ENCODE measurements around the gene PROM2.
A peak's percentile ranks its signal among the peaks of the same experiment; 100 is the strongest.
"Not testable (repeated sequence)": the region's sequence is repeated elsewhere in the genome, so short reads cannot be mapped to it uniquely, and the experiment has no call there.

Gene PROM2, protein sequence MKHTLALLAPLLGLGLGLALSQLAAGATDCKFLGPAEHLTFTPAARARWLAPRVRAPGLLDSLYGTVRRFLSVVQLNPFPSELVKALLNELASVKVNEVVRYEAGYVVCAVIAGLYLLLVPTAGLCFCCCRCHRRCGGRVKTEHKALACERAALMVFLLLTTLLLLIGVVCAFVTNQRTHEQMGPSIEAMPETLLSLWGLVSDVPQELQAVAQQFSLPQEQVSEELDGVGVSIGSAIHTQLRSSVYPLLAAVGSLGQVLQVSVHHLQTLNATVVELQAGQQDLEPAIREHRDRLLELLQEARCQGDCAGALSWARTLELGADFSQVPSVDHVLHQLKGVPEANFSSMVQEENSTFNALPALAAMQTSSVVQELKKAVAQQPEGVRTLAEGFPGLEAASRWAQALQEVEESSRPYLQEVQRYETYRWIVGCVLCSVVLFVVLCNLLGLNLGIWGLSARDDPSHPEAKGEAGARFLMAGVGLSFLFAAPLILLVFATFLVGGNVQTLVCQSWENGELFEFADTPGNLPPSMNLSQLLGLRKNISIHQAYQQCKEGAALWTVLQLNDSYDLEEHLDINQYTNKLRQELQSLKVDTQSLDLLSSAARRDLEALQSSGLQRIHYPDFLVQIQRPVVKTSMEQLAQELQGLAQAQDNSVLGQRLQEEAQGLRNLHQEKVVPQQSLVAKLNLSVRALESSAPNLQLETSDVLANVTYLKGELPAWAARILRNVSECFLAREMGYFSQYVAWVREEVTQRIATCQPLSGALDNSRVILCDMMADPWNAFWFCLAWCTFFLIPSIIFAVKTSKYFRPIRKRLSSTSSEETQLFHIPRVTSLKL

DNA sequence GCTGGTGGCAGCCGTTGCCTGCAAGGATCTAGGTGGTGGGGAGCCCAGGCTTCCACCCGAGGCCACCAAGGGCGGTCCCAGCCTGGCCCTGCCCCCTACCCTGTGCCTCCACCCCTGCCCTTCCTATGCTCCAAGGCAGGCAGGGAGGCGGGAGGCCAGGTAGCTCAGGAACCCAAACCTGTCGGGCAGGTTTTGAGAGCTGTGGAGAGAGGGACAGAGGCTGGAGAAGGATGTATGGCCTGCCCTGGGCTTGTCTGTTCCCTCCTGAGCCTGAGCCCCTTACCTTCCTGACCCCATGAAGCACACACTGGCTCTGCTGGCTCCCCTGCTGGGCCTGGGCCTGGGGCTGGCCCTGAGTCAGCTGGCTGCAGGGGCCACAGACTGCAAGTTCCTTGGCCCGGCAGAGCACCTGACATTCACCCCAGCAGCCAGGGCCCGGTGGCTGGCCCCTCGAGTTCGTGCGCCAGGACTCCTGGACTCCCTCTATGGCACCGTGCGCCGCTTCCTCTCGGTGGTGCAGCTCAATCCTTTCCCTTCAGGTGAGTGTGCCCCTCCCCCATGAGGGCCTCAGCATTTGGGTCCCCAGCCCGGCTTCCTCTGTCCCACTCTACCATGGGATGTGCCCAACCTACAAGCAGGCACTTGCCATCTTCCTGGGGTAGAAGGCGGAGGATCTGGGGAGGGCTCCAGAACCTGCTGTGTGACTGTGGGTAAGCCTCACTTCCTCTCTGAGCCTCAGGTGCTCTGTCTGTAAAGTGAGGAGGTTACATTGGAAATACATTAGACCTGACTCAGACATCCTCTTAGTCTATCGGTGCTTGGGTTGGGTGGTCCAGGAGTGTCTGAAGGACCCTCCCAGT, at the start of gene PROM2:
Gene PROM2 (plus strand): TSS at position 159 of the 860 bp plus-strand sequence. CDS start 137 bp downstream, at position 296.
- peak; percentile 7 for DNase-seq

DNA sequence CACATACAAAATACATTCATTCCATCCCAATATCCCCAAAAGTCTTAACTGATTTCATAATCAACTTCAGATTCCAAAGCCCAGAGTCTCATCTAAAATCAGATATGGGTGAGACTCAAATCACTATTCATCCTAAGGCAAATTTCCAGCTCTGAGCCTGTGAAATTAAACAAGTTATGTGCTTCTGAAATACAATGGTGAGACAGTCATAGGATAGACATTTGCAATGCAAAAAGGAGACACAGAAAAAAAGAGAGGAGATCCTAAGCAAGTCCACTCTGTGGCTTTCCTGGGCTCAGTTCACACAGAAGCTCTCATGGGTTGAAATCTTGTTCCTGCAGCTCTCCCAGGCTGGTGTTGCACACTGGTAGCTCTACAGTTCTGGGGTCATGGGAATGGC, 48.6 kb upstream of the PROM2 start:
- DNase-seq, result no peak

DNA sequence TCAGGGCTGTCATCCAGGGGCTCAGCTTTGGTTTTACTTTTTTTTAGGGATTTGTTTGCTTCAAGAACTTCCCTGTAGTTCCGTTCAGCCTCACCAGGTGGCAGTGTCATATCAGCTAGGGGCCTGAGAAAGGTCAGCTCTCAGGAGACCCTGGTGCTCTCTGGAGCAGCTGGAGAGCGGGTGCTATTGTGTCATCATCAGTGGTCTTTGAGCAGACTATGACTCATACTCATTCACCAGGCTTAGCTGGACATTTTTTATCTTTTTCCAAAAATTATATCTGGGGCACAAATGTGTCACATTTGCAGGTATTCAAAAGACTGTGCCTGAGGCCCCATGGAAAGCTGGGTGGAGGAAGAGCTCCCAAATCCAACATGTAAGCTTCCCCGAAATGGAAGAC, 42.5 kb upstream of the PROM2 start:
- no peak for DNase-seq

DNA sequence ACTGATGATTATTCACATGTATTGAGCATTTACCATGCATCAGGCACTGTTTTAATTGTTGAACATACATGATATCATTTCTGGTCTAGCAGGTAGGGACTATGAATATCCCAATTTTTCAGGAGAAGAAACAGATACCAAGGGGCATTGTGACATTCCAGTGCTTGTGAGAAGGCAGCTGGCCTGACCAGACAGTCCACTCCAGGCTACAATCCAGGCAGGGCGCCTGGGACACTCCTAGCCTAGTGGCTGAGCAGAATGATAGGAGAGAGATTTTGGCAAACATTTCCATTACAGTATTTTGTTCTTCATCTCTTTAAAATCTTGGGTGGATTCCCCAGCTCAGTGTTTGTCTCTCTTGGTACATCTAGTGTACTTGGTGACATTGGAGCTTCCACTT, 42.0 kb upstream of the PROM2 start:
- no peak for DNase-seq

DNA sequence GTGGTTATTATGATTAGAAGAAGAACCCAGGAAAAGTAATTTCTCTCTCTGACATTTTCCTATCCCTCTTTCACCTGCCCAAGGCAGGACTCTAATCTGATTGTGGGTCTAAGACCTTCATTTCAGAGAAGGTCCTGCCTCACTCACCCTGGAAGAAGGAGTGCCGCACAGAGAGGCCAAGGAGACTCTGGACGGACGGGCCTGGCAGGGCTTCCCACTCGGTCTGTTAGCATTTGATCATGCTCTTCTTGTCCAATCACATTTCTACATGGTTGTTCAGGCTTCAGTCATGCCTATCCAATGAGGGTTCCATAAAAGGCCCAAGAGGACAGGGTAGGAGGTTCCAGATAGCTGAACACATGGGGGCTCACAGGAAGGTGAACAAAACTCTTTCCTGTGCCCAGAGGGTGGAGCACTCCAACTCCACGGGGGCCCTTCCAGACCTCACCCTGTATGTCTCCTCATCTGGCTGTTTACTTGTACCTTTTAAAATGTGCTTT, 39.9 kb upstream of the PROM2 start:
- DNase-seq, result no peak

DNA sequence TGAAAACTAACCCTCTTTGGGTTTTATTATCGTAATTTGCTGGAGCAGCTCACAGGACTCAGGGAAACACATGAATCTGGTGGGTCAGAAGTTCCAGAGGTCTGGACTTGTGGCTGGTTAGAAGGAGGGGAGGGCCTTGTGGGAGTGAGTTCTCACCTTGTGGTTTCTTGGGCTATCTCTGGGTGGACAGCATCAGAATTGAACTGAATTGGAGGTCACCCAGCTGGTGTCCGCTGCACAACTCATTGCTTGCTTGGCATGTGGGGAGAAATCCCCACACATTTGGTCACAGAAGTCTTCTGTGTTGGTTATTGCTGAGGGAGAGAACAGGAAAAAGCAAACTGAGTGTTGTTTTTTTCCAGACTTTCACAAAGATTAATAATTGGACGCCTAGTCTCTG, 39.4 kb upstream of the PROM2 start:
- DNase-seq, result no peak

DNA sequence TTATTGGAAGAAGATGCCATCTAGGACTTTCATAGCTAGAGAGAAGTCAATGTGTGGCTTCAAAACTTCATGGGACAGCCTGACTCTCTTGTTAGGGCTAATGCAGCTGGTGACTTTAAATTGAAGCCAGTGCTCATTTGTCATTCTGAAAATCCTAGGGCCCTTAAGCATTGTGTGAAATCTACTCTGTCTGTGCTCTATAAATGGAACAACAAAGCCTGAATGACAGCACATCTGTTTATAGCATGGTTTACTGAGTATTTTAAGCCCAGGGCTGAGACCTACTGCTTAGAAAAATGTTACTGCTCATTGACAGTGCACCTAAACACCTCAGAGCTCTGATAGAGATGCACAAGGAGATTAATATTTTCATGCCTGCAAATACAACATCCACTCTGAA, 36.1 kb upstream of the PROM2 start:
- DNase-seq, result no peak

DNA sequence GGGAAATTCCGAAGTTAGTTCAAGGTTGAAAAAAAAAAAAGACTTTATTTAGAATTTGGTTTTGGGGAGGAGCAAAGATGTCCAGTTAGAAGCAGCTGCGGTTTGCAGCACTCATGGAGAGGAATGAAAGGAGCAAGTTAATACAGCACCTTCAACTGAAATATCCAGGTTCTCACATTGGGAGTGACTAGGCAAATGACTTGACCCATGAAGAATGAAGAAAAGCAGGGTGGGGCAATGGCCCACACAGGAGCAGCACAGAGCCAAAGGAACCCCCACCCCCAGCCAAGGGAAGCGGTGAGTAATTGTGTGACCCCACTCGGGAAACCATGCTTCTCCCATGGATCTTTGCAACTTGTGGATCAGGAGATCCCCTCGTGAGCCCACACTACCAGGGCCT, 34.2 kb upstream of the PROM2 start:
- DNase-seq, result no peak

DNA sequence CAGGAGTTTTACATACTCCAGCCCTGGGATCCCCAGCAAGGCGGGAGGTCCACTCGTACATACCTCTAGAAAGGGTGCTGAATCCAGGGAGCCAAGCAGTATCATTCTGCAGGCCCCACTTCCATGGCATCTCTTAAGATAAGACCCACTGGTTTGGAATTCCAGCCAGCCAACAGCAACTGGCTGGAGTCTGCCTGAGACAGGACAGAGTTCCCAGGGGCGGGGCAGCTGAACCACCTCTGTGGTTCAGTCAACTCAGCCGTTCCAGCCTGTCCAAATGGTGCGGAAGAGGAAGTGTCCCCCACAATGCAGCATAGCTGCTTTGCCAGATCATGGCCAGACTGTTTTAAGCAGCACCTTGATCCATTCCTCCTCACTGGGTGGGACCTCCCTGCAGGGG, 33.7 kb upstream of the PROM2 start:
- no peak for DNase-seq

DNA sequence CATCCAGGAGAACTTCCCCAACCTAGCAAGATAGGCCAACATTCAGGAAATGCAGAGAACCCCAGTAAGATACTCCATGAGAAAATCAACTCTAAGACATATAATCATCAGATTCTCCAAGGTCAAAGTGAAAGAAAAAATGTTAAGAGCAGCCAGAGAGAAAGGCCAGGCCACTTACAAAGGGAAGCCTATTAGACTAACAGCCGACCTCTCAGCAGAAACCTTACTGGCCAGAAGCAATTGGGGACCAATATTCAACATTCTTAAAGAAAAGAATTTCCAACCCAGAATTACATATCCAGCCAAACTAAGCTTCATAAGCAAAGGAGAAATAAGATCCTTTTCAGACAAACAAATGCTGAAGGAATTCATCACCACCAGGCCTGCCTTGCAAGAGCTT, 32.2 kb upstream of the PROM2 start:
- DNase-seq, result not testable (repeated sequence)

DNA sequence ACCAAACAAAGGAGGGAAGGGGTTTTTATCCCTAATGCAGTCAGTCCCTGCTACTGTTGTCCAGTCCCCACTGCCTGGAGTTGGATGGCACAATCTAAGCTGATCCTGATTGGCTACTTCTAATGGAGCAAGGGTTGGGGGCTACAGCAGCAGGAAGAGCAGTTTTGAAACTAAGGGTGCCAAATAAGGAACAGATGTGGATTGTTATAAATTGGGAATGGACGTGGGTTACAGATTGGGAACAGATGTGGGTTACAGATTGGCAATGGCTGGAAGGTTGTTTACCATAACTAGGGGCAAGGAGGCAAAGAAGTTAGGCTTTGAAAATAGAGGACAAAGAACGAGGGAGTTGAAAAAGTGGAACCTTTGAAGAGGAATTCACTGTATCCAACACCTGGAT, 16.0 kb upstream of the PROM2 start:
- DNase-seq, result no peak

DNA sequence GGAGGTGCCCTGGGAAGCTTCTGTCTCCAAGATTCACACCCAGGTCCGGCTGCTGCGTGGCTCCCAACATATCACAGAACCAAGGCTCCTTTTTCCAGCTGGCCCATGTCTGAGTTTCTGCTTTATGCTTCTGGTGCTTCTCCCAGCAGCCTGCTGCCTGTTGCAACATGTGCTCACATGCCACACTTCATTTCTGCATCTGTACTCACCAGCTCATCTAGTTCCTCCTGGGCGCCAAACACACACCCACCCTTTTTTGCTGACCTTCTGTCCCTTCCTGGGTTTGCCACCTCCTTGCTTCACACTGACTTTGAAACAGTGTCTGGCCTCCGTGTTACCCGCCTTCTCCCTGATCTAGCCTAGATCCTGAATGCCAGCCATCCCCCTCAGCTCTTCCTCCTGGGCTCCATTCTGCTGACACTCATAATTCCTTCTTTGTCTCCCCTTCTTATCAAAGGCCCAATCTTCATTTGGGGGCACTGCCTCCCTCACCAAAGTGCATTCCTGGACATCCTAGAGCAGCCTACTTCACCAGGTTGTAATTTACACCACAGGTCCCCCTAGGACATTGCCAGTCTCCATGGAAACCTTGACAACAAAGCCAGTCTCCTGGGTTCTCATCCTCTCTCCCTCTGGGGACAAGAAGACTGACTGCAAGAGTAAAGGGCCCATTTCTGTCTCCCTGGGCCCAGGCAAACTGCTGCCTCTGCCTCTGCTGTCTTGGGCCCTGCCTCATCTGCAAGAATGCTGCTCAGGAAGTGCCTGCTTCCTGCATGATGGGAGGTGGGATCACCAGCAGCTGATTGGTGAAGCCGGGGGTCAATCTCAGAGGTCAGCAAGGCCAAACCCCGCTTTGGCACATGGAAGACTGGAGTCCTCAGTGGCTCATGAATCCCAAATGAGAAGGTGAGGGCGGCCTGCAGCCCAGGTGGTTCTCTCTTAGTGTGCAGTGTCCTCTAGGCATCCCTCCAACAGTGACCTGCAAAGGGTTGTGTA, 13.9 kb upstream of the PROM2 start:
- no peak for DNase-seq

DNA sequence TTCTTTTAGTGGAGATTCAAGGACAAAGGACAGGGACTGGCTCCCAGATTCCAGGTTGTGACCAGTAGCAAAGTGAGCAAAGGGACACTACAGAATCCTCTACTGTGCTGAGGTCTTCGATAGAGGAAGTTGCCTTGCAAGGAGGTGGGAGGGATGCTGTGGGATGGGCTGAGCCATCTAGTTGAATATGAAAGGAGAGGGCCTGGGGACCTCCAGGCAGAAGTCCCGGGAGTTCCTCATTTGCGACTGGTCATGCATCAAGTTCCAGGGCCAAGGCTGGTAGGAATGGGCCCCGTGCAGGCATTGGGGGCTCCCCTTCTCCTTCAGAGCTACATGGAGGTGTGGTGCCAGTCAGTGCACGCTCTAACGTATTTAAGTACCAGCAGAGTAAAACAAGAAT, 12.6 kb upstream of the PROM2 start:
- no peak for DNase-seq

DNA sequence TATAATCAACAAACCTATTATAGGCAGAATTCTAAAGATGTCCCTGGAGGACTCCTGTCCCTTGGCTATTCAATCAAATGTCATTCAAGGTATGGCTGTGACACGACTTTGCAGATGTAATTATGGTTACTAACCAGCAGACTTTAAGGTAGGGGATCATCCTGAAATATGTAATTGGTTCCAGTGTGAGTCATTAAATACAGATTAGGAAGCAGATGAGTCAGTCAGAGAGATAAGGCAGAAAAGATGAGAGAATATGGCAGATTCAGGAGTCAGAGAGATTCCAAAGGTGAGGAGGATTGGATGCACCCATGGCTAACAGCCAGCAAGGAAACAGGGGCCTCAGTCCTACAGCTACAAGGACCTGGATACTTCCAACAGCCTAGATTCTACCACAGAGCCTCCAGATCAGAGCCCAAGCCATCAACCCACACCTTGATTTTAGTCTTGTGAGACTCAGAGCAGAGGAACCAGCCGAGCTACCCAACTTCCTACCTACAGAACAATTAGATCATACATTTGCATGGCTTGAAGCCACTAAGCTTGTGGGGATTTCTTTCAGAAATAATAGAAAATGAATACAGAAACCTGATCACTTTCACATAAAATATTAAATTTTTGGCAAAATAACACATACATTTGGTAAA, 11.2 kb upstream of the PROM2 start:
- no peak for DNase-seq

DNA sequence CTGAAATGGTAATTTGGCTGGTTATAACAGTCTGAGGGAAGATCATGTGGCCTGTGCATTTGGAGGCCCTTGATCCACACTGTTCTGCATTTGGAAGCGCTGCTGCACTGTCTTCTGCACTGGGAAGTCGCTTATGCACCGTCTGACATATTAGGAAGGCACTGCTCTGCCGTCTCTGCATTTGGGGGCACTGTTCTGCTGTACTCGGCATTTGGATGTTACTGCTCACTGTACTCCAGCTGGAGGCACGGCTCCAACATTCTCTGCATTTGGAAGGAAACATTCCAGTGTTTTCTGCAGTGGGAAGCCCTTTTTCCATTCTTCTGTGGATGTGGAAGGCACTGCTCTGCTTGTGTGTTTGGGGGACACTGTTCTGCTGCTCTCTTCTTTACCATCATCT, 9.6 kb upstream of the PROM2 start:
- DNase-seq, result no peak

DNA sequence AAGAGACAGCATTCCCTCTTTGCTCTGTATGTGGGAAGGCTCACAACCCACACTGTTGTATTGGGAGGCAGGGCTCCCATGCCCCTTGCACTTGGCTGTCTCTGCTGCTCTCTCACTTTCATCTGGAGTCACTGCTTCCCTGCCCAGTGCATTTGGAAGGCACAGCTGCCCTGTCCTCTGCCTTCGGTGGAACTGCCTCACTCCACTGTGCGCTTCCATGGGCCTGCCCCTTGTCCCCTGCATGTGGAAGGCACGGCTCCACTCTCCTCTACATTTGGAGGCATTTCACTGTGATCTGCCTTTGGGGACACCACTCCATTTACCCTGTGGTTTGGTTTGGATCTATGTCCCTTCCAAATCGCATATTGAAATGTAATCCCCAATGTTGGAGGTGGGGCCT, 9.1 kb upstream of the PROM2 start:
- no peak for DNase-seq

DNA sequence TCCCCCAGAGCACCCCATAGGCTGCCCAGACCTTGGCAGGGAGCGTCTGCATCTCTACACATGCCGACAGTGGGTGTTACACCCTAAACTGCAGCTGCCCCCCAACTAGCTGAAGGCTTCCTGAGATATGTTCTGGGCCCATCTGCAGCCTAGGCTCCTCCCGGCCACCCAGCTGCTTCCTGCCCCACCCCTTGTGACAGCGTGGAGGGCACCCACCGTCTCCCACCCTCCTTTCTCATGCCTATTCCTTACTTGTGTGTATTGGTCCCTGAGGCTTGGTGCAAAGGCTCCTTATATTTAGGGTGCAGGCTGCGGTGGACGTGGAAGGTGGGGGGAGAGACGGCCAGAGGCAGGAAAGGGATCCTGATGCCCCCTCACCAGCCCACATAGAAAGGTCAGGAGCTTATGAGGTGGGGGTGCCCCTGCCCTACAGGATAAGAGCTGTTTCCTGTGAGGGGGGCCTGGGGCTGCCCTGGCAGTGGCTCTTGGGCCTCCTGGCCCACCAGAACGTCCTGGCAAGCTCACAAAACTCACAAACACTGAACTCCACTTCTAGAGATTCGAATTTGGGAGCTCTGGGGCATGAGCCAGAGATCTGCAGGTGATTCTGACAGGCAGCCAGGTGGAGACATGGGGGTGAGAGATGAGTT, 7.3 kb upstream of the PROM2 start:
- DNase-seq, result no peak

DNA sequence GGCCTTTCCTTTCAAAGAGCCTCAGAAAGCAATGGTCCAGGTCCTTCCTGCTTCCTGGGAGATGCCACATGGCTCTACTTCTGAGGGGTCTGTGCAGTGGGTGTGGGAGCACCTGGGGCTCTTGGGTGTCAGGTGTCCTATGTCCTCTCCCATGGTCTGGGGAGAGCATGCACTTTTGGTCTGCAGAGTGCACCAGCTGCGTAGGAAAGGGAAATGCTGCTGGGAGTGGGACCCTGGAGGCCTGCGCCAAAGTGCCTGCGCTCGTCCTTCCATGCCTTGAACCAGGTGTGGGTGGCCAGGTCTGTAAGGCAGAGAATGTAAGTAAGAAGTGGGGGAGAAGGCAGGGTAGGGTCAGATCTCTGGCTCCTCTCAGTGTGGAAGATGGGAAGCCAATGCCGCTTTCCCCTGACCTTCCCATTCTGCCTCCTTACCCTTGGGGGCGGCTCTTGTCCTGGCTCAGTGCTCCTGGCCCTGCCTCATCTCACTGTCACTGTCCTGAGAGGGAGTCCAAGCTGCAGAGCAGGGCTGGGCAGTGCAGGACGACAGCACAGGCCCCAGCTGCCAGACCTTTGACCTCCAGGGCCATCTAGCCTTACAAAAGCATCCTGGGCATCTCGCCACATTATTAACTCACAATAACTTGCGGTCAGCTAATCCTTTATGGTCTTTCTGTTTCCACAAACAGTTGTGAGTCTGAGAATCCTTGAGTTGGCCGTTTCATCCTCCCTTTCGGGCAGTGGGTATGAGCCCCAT, 6.6 kb upstream of the PROM2 start:
- DNase-seq, result no peak

DNA sequence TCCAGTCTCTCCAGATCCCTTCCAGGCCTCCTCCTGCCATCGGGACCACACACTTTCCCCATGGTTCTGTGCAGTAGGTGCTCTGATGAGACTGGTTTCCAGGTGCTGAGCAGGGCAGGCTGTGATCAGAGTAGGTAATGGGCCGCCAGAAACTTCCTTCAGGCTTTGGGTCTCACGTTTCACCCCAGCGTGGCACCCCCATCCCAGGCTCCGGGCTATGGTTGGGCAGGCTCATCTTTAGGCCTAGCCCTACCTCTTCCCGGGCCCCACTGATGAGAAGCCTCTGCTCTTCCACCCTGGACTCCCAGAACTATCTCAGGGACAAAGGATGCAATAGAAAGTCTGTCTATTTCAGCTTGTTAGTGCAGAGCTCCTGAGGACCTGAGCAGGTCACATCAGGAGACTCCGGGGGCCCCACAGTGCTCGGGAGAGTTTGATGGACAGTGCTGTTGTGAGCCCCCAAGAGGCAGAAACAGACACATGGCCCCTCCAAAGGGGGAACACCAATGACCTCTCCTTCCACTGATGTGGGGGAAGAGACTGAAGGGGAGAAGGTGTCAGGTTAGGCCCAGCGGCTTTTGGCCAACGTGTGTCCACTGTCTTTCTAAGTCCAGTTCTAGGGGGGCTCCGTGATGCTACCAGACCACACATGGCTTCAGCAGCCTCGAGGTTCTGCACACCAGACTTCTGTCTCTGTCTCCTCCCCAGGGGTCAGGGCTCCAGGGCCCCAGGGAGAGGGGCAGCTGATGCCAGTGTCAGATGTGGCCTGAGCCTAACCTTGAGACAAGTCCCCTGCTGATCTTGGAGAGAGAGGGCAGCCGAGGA, 5.8 kb upstream of the PROM2 start:
- no peak for DNase-seq

Data from activated T-cell treated with anti-CD3 and anti-CD28 coated beads, Interleukin-2, amount 50 U/mL, for 1 hour (primary cell).